BJ (cell line): Measurements from ENCODE around the gene ERP44. TPM values are rescaled to one million over a fixed set of nuclear protein-coding genes. Genes with fewer than 3 reads are reported as not detected.

Experiments
- CTCF ChIA-PET: fragments of 350-600 bp; formaldehyde crosslinking; extraction: SDS; loops from one replicate; lab custom pipeline; 2021; ENCODE audit warnings: antibody characterized with exemption, inconsistent platforms; lab: Yijun Ruan, JAX
- POLR2A ChIA-PET: fragments of 300-600 bp; sonication (Branson Sonifier 250); formaldehyde crosslinking; extraction: SDS; loops from one replicate; lab custom pipeline; 2021; ENCODE audit warnings: antibody characterized with exemption; lab: Charles Lee
- DNase-seq: peaks from one replicate; pipeline ENCODE4 v3.0.0-alpha.2; 2011; ENCODE audit warnings: low read depth
- H3K27me3 ChIP-seq: 2 replicates; pipeline ENCODE4 v1.6.0; 2011; ENCODE audit warnings: low read length; ENCODE audit not compliant: control insufficient read depth, insufficient read depth
- H3K36me3 ChIP-seq: 2 replicates; pipeline ENCODE4 v1.5.1; 2011; ENCODE audit warnings: low read length; ENCODE audit not compliant: control insufficient read depth, insufficient read depth
- H3K4me3 ChIP-seq: 2 replicates; pipeline ENCODE4 v1.5.1; 2011; ENCODE audit warnings: low read depth, mild to moderate bottlenecking, control low read depth, low read length
- CTCF ChIP-seq: IDR thresholded peaks from 2 replicates; pipeline ENCODE4 v1.5.1; 2011; ENCODE audit warnings: low read depth, mild to moderate bottlenecking, control low read depth, inconsistent platforms, low read length, moderate library complexity; ENCODE audit not compliant: insufficient read depth
- polyA plus RNA-seq: library from polyadenylated mRNA; depleted of rRNA; stranded (reverse); fragments of >200 nt; gene quantifications from 2 replicates; pipeline ENCODE4 v1.2.3, GENCODE V29; 2011; rRNA removed
- small RNA-seq: library from RNA; depleted of rRNA; stranded (forward); fragments of <200 nt; gene quantifications from one replicate; pipeline ENCODE3, GENCODE V24; 2012; ENCODE audit warnings: low replicate concordance, low read depth; ENCODE audit not compliant: insufficient read length

The ERP44 gene
- polyA plus RNA-seq, 1 experiment, result 9.8 TPM

- H3K36me3 ChIP-seq, result no peaks in the 10 kb centered on the region
- ChIA-PET CTCF (no interaction called here), POLR2A (no interaction called here)
- H3K4me3 ChIP-seq, result no peak overlapping the region
- no peak for TF ChIP-seq CTCF
- no peak for DNase-seq
- H3K27me3 ChIP-seq, result no peaks in the 10 kb centered on the region
These were observed 169.1 kb downstream of the ERP44 start for GRCh38 chr9:99929652-99930051.

Small RNAs within 50 kb of the gene (small RNA-seq; reads per million reads assigned to genes)
- not detected for gene RN7SL75P

Other genes with a start within 250 kb of the ERP44 start
- 6.9 and 13.2 TPM in 2 replicates for gene STX17, start 192.3 kb downstream of the ERP44 start, polyA plus RNA-seq
- gene INVS, start 243 bp upstream of the ERP44 start, polyA plus RNA-seq, result 9.7 and 16.1 TPM in 2 replicates